T1000 (cell line): ENCODE results near the gene KCNIP3.
"Not testable (repeated sequence)": the region's sequence is repeated elsewhere in the genome, so short reads cannot be mapped to it uniquely, and the experiment has no call there.

ENCODE experiments used
- DNase-seq: peaks from one replicate; lab custom pipeline; 2025; ENCODE audit warnings: mixed read lengths; lab: John Stamatoyannopoulos, UW

KCNIP3 gene

GRCh38 chr2:95296880-95297487 is at the start of gene KCNIP3:
TSS of gene KCNIP3 (plus strand) at chr2:95297347. CDS start at chr2:95297439, 92 bp downstream.
- DNase-seq: no peak

GRCh38 chr2:95258271-95258670 is 38.9 kb upstream of the KCNIP3 start:
- DNase-seq: no peak

DNA sequence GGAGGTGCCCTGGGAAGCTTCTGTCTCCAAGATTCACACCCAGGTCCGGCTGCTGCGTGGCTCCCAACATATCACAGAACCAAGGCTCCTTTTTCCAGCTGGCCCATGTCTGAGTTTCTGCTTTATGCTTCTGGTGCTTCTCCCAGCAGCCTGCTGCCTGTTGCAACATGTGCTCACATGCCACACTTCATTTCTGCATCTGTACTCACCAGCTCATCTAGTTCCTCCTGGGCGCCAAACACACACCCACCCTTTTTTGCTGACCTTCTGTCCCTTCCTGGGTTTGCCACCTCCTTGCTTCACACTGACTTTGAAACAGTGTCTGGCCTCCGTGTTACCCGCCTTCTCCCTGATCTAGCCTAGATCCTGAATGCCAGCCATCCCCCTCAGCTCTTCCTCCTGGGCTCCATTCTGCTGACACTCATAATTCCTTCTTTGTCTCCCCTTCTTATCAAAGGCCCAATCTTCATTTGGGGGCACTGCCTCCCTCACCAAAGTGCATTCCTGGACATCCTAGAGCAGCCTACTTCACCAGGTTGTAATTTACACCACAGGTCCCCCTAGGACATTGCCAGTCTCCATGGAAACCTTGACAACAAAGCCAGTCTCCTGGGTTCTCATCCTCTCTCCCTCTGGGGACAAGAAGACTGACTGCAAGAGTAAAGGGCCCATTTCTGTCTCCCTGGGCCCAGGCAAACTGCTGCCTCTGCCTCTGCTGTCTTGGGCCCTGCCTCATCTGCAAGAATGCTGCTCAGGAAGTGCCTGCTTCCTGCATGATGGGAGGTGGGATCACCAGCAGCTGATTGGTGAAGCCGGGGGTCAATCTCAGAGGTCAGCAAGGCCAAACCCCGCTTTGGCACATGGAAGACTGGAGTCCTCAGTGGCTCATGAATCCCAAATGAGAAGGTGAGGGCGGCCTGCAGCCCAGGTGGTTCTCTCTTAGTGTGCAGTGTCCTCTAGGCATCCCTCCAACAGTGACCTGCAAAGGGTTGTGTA is 36.8 kb upstream of the KCNIP3 start:
- no peak for DNase-seq

- DNase-seq: no peak
These were observed 35.5 kb upstream of the KCNIP3 start for GRCh38 chr2:95261602-95262001.

DNA sequence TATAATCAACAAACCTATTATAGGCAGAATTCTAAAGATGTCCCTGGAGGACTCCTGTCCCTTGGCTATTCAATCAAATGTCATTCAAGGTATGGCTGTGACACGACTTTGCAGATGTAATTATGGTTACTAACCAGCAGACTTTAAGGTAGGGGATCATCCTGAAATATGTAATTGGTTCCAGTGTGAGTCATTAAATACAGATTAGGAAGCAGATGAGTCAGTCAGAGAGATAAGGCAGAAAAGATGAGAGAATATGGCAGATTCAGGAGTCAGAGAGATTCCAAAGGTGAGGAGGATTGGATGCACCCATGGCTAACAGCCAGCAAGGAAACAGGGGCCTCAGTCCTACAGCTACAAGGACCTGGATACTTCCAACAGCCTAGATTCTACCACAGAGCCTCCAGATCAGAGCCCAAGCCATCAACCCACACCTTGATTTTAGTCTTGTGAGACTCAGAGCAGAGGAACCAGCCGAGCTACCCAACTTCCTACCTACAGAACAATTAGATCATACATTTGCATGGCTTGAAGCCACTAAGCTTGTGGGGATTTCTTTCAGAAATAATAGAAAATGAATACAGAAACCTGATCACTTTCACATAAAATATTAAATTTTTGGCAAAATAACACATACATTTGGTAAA is 34.1 kb upstream of the KCNIP3 start:
- no peak for DNase-seq

GRCh38 chr2:95264624-95265023 is 32.5 kb upstream of the KCNIP3 start:
- no peak for DNase-seq

DNA sequence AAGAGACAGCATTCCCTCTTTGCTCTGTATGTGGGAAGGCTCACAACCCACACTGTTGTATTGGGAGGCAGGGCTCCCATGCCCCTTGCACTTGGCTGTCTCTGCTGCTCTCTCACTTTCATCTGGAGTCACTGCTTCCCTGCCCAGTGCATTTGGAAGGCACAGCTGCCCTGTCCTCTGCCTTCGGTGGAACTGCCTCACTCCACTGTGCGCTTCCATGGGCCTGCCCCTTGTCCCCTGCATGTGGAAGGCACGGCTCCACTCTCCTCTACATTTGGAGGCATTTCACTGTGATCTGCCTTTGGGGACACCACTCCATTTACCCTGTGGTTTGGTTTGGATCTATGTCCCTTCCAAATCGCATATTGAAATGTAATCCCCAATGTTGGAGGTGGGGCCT is 32.0 kb upstream of the KCNIP3 start:
- no peak for DNase-seq

DNA sequence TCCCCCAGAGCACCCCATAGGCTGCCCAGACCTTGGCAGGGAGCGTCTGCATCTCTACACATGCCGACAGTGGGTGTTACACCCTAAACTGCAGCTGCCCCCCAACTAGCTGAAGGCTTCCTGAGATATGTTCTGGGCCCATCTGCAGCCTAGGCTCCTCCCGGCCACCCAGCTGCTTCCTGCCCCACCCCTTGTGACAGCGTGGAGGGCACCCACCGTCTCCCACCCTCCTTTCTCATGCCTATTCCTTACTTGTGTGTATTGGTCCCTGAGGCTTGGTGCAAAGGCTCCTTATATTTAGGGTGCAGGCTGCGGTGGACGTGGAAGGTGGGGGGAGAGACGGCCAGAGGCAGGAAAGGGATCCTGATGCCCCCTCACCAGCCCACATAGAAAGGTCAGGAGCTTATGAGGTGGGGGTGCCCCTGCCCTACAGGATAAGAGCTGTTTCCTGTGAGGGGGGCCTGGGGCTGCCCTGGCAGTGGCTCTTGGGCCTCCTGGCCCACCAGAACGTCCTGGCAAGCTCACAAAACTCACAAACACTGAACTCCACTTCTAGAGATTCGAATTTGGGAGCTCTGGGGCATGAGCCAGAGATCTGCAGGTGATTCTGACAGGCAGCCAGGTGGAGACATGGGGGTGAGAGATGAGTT is 30.2 kb upstream of the KCNIP3 start:
- DNase-seq: no peak

DNA sequence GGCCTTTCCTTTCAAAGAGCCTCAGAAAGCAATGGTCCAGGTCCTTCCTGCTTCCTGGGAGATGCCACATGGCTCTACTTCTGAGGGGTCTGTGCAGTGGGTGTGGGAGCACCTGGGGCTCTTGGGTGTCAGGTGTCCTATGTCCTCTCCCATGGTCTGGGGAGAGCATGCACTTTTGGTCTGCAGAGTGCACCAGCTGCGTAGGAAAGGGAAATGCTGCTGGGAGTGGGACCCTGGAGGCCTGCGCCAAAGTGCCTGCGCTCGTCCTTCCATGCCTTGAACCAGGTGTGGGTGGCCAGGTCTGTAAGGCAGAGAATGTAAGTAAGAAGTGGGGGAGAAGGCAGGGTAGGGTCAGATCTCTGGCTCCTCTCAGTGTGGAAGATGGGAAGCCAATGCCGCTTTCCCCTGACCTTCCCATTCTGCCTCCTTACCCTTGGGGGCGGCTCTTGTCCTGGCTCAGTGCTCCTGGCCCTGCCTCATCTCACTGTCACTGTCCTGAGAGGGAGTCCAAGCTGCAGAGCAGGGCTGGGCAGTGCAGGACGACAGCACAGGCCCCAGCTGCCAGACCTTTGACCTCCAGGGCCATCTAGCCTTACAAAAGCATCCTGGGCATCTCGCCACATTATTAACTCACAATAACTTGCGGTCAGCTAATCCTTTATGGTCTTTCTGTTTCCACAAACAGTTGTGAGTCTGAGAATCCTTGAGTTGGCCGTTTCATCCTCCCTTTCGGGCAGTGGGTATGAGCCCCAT is 29.5 kb upstream of the KCNIP3 start:
- no peak for DNase-seq

- no peak for DNase-seq
These were observed 28.7 kb upstream of the KCNIP3 start for GRCh38 chr2:95268211-95269035.

GRCh38 chr2:95269036-95269680 is 28.0 kb upstream of the KCNIP3 start:
- no peak for DNase-seq

DNA sequence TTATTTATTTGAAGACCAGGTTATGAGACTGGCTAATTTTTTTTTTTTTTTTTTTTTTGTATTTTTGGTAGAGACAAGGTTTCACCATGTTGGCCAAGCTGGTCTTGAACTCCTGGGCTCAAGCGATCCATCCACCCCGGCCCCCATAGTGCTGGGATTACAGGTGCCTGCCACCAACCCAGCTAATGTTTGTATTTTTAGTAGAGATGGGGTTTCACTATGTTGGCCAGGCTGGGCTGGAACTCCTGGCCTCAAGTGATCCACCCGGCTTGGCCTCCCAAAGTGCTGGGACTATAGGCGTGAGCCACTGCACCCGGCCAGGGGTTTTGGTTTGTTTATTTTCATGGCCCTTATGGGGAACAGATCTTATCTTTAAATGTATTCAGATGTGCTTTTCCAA is 27.4 kb upstream of the KCNIP3 start:
- not testable (repeated sequence) for DNase-seq

DNA sequence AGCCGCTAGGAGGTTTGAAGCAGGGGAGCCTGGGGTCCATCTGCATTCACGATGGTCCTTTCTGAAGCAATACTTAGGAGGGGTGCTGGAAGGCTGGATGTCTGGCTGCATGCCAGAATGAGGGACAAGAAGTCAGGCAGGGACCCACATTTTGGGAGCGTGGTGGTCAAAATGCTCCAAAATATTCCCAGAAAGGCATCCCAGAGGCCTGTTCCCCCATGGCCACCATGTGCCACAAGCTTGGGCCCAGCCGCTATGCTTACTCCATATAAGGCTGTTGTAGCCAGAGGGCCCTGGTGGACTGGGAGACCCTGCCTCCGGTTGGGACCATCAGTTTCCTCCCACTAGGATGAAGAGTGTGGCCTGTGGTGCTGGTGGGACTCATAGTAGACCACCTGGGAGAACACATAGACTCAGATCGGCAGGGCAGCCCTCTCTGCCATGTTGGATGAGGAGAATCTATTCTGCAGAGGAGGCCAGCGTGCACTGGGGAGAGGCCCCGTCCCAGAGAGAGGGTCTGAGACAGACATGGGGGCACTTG is 26.5 kb upstream of the KCNIP3 start:
- no peak for DNase-seq

DNA sequence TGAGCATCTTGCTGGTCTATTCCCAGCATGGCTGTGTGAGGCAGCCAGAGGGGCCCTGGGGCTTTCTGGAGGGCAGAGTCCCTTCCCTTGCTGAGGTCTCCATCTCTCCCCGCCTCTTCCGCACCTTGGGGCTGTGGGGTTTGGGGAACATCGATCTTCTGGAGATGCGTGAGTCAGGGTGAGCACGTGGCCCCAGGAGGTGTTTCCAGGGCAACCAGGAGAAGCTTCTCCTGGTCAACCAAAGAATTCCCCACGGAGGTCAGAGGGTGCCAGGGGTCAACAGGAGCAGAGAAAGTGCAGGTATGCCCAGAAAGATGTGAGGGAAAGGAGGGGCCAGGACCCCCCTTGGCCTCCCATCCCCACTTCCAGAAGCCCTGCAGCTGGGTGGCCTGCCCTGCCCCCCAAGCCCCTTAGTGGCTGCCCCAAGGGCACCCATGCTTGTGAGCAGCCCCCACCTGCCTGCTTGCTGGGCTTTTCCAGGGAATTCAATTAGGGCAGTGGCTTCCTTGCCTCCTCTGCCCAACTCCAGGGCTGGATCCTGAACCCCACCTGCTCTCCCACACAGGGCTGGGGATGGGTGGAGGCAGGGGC is 25.7 kb upstream of the KCNIP3 start:
- peak; percentile 4 for DNase-seq

DNA sequence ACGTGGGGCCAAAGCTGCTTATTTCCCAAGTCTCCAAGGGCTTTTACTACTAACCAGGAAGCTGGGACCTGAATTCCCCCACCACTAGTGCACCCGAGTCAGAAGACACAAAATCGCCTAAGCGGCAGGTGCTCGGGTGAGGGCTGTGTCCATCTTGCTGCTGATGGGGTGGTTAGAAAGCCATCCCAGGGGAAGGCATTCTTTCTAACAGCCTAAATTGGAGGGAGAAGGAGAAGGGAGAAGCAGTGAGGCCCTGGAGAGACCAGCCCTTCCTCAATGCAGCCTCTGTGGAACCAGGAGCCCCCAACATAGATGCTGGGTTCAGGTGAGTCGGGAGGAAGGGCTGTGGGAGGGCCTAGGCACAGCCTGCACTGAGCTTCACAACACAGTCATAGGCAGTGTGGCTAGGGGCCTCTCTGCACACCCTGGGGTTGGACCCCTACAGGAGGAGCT is 24.8 kb upstream of the KCNIP3 start:
- DNase-seq: no peak

DNA sequence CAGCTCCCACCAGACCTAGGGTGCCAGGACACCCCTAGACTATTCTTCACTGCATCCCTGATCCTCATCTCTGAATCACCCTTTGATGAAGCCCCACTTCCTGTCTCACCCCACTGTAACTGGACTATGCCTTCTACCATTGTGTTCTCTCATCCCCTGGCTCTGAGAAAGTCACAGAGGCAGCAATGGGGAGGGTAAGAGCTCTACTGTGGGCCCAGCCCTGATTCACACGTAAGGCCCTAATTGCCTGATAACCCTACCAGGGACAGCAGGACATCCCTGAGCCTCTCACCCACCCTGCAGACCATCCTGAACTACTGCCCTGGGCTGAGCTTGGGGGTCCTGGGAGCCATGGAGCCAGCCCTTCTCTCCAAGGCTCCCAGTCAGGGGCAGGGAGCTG is 24.4 kb upstream of the KCNIP3 start:
- no peak for DNase-seq

DNA sequence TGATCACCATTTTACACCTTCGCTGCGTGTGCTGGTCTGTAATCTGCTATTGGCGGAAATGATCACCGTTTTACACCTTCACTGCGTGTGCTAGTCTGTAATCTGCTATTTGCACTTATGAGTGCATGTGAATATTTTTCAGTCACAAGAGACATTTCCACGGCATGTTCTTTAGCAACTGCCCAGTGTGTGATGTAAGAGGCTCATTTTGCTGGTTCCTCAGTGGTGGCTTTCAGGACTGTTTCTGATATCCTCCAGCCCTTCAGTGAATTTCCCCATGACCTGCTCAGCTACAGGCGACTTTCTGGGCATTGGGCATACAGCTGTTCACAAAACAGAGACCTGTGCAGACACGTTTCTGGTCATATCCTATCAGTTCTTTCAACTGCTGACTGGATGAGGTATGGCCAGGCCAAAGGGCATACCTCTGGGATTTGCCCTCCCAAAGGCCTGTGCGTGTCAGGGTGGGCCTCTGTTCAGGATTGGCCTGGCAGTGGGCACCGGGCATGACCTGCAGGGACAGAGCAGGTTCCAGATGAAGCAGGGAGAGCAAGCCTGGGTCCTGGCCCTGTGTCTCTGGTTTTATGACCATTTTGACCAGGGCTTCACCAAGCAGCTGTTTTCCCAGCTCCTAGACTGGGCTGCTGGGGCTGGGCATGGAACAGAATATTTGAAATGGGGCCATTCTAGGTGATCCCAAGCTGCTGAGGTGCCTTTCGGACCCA is 23.4 kb upstream of the KCNIP3 start:
- no peak for DNase-seq

GRCh38 chr2:95274291-95275150 is 22.6 kb upstream of the KCNIP3 start, which contains the start of gene PROM2:
TSS of gene PROM2 (plus strand) at chr2:95274449. CDS start at chr2:95274586, 137 bp downstream.
- DNase-seq: no peak
